Mammary epithelial cell (primary cell): ENCODE data around the gene MARCKSL1.

Source experiments
- EZH2 ChIP-seq: IDR thresholded peaks from 2 replicates; pipeline ENCODE4 v1.6.1; 2012; ENCODE audit warnings: low read length, inconsistent platforms, borderline replicate concordance
- TF ChIP-seq, protein P1 (sequence below), 2 donors: IDR thresholded peaks in 1 of 2; conservative IDR thresholded peaks in 1 of 2; 2 replicates each; pipeline ENCODE4 v1.5.1; 2011 to 2012; ENCODE audit warnings: inconsistent platforms in 2 of 2, low read length in 2 of 2, mild to moderate bottlenecking in 2 of 2, control low read depth in 1 of 2, low read depth in 1 of 2; ENCODE audit not compliant: insufficient read depth in 1 of 2; ENCODE audit errors: extremely low read depth in 1 of 2

DNA sequence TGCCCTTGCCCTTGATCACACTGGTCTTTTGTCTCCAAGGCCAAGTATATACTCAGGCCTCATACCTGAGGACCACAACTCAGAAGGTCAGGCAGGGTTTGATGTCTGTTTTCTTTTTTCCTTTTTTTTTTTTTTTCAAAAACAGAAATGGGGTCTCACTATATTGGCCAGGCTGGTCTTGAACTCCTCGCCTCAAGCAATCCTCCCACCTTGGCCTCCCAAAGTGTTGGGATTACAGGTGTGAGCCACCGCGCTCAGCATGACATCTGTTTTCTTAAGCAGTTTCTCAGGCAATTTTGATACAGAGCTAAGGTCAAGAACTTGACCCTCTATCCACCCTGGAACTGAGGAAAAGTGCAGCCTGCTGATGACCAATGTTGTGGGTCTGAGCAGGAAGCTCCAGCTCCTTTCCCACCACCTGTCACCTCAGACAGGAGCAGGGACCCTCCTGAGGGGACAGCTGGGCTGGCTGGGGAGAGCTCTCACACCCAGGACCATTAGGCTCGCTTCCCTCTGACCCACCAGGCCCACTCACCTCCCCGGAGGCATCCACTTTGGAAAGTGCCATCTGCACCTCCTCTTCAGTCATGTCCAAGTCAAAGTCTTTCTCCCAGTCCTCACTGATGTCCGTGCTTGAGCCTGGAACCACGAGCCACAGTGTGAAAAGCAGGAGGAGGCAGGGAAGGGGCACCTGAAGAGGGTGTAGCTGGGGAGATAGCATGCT lies 32.0 kb upstream of the MARCKSL1 start:
- TF ChIP-seq, protein P1, sequence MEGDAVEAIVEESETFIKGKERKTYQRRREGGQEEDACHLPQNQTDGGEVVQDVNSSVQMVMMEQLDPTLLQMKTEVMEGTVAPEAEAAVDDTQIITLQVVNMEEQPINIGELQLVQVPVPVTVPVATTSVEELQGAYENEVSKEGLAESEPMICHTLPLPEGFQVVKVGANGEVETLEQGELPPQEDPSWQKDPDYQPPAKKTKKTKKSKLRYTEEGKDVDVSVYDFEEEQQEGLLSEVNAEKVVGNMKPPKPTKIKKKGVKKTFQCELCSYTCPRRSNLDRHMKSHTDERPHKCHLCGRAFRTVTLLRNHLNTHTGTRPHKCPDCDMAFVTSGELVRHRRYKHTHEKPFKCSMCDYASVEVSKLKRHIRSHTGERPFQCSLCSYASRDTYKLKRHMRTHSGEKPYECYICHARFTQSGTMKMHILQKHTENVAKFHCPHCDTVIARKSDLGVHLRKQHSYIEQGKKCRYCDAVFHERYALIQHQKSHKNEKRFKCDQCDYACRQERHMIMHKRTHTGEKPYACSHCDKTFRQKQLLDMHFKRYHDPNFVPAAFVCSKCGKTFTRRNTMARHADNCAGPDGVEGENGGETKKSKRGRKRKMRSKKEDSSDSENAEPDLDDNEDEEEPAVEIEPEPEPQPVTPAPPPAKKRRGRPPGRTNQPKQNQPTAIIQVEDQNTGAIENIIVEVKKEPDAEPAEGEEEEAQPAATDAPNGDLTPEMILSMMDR (conservative IDR thresholded peaks at IDR 0.05 in 1 of 2, IDR thresholded peaks at IDR 0.05 in 1 of 2; ENCODE audit: extremely low read depth in 1 of 2, insufficient read depth in 1 of 2, low read depth in 1 of 2, low read length in 2 of 2) = no peak
- no peak for TF ChIP-seq EZH2
